IPS-NIHi7 (cell line): ENCODE measurements around the gene RBM48.
"Not testable (repeated sequence)": the region's sequence is repeated elsewhere in the genome, so short reads cannot be mapped to it uniquely, and the experiment has no call there.

Experiments used
- DNase-seq: peaks from one replicate; pipeline ENCODE4 v3.0.0; 2012; ENCODE audit warnings: mixed read lengths; ENCODE audit errors: extremely low spot score

Gene RBM48

DNA sequence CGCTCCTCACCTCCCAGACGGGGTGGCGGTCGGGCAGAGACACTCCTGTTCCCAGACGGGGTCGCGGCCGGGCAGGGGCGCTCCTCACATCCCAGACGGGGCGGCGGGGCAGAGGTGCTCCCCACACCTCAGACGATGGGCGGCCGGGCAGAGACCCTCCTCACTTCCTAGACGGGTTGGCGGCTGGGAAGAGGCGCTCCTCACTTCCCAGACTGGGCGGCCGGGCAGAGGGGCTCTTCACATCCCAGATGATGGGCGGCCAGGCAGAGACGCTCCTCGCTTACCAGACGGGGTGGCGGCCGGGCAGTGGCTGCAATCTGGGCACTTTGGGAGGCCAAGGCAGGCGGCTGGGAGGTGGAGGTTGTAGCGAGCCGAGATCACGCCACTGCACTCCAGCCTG lies 16.5 kb downstream of the RBM48 start:
- DNase-seq, result not testable (repeated sequence)

DNA sequence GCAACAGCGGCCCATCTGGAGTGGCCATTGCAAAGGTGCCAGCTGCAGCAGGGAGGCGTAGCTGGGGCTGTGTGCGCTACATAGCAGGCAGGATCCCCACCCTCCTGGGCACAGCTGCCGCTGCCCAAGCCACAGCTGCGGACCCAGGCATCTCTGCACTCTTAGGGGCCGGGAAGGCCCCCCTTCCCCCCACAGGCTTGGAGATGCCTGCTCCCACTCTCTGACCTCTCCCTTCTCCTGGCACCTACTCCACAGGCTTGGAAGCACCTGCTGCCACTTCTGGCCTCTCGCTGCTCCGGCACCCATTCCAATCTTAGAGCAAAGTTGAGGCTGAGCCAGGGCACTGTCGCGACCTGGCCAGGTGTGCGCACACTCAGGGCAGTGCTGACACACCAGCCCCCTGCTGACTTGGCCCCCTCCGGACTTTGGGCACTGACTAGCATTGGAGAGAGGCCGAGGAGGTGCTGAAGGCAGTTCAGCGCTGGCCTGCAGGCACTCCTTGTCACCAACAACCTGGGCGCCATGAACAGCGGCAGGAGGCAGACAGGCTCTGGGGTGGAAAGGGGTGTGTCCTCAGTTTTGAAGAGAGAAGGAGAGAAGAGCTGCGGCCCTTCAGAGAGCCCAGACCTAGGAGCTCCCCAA lies 18.4 kb downstream of the RBM48 start:
- DNase-seq, result no peak

DNA sequence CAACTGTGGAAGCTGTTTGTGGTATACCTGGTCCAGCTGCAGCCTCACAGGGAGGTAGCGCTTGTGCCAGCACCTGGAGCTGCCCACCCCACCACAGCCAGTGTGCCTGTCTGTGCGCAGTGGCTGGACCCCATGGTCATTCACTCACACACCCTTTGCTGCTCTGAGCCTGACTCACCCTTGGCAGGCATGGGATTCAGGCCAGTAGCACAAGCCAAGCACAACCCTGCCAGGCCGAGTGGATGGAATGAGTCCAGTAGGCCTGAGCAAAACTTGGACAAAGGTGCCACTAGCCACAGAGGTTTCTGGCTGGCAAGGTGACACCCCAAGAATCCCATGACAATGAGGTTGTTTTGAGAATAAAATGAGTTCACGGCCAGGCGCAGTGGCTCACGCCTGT lies 19.0 kb downstream of the RBM48 start:
- no peak for DNase-seq

DNA sequence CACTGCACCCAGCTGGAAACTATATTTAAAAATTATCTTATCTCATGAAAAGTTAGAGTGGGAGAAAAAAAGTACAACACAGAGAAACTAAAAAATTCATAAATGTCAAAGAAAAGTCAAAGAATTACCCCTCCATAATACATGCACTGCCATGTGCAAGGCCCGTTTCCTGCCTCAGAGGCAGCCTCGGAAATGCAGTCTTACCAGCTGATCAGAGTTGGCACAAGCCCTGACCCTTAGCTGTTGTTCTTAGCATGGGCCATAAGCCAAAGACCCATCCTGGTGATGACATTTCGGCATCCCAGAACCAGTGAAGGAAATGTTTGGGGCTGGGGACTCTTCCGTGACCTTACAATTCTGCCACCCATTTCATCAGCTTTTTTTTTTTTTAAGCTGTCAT lies 21.6 kb downstream of the RBM48 start:
- DNase-seq, result no peak

DNA sequence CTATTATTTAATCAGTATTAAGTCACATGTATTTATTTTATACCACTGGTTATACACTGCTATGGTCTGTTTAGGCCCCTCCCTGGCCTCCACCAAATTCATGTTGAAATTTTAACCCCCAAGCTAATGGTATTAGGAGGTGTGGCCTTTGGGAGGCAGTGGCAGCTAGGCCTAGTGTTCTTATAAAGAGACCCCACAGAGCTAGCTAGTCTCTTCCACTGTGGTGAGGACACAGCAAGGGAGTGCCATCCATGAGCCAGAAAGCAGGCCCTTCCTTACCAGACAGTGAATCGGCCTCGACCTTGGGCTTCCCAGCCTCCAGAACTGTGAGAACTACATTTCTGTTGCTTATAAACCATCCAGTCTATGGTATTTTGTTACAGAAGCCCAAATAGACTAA lies 28.7 kb downstream of the RBM48 start:
- no peak for DNase-seq

DNA sequence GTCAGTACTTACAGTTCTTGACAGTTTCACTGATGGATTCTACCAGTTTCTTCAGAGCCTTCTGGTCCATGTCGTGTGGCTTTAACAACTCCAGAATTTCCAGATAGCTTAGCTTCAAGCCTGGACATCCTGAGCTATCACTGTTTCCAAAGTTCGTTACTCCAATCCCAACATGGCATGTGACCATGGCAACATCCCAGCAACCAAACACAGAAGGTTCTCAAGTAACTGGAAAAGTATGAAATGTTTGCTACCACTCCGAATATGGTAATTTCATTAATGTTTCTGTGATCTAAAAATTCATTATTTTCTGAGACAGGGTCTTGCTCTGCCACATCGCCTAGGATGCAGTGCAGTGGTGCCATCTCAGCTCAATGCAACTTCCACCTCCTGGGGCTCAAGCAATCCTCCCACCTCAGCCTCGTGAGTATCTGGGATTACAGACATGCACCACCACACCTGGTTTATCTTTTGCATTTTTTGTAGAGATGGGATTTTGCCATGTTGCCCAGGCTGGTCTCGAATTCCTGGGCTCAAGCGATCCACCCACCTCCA lies 29.3 kb downstream of the RBM48 start:
- no peak for DNase-seq

DNA sequence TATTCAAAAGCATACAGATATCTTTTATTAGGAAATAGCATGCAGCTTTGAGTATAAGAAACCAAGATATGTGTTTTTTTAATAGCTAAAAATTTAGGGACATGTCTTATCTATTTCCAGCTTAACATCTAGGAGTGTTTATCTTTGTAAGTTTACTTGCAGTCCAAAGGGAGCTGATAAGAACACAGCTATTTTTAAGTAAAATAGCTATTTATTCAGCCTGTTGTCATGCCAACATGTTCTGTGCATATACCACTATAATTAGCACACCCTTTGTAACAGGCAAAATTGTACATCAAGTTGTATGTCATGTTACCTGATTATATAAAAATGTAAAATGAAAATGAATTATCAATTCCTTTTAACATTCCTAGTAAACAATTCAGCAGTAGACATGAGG lies 32.0 kb downstream of the RBM48 start:
- no peak for DNase-seq

DNA sequence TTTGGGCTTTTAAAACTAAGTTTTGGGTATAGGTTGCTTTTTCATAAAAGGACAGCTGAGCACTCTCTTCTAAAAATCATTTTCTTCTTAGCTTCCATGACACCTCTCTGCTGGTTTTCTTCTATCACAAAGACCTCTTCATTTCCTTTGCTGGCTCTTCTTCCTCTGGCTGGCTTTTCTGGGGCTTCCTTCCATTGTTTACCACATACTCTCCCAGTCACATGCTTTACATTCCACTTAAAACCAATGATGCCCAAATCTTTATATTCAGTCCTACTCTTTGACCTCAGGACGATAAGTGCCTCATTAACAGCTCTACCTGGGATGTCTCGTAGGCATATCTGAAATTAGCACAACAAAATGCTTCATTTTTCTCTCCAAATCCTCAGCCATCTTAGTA lies 34.8 kb downstream of the RBM48 start:
- no peak for DNase-seq

DNA sequence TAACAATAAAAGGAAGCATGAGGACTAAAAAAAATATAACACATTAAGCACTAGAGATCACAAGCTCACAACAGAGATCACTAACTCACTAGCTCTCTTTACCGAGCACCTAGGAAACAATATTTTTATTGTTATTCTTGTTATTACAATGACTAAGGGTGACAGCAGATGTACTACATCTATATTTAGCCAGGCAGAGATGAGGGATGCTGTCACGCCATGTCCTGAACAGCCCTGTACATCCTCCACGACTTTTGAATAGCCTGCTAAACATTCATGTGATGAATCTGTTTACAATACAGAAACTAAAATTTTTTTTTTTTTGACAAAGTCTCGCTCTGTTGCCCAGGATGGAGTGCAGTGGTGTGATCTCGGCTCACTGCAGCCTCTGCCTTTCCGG lies 38.9 kb downstream of the RBM48 start:
- no peak for DNase-seq

DNA sequence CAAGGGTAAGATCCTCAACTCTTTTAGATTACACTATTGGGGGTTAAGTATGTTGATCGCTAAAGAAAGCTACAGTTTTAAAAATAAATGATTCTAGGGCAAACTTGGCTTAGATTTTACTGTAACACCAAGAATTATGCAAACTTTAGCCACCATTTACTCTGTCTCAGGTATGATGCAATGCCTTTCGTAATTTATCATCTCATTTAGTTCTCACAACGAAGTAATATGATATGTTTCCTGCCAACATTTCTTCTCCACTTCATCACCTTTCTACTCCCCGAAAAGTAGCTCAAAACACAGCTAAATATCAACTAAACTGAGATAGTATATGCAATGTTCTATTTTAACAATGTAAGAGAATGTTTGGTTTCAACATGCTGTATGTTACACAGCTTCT lies 40.5 kb downstream of the RBM48 start:
- no peak for DNase-seq

DNA sequence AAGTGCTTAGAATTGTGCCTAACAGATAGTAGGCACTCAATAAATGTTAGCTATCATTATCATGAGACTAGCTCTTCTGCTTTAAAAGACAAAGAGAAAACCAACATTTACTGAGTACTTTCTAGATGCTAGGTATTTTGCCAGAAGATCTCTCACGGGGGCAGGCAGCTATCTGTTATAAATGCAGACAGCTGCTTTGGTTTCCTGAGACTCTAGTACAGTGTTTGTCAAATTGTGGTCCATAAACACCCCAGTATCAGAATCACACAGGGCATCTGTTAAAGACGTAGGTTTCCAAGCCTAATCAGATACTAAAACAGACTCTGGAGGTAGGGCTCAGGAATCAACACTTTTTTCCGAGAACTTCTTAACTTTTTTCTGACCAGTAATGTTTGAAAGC lies 47.7 kb downstream of the RBM48 start:
- DNase-seq, result no peak

DNA sequence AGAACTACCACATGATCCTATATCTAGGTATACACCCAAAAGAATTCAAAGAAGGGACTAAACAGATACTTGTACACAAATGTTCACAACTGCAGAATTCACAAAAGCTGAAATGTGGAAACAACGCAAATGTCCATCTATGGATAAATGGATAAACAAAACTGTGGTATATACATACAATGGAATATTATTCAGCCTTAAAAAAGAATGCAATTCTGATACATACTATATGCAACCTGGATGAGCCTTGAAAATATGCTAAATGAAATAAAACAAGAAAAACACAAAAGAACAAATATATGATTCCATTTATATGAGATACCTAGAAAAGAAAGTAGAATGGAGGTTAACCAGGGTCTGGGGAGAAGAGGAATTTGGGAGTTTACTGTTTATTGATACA lies 54.4 kb downstream of the RBM48 start:
- no peak for DNase-seq

DNA sequence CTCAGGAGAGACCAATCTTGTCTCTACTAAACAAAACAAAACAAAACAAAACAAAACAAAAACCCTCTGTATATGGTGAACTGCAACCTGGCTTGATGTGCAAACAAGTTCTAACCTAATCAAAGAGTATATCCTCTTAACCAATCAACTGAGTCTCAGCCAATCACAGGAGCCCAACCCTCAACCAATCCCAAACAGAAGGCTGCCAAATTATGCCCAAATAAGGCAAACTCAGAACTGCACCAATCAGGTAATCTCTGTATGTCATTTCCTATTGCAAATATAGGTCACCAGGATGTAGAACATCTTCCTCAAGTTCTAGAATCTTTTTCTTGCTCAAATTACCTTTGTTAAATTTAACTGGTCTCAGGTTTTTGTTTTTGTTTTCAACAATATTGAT lies 56.4 kb downstream of the RBM48 start:
- no peak for DNase-seq

DNA sequence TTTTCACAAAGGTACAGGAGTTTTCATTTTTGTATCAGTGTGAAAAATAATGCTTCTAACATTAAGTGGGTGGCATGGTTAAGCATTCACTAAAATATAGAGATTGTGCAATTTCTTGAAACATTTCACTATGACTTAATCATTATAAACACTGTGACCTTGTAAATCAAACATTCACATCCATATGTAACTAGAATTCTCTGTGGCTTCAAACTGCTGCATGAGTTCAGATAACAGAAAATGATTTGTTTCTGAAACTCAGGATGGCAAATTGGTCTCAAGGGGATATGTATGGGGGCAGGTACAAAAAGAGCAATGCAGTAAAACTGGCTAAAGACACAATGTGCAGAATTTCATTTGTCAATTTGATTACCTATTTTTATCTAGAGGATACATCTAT lies 57.8 kb downstream of the RBM48 start:
- DNase-seq, result no peak

DNA sequence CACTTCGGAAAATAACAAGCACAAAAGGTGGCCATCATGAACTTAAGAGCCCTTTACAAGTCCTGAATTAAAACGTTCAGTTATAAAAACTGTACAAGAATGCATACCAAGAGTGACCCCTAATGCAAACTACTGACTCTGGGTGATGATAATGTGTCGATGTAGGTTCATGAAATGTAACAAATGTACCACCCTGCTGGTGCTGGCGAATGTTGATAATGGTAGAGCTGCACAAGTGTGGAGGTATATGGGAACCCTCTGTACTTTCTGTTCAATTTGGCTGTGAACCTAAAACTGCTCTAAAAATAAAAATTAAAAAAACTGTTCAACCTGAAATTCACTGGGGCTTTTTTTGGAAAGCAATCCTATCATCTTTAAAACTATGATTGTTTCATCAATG lies 58.2 kb downstream of the RBM48 start:
- no peak for DNase-seq
